Prostate gland (tissue), 2 donors: Measurements from ENCODE around the gene FAM131A. TPM values are rescaled to one million over a fixed set of nuclear protein-coding genes. Genes with fewer than 3 reads are reported as not detected.

ENCODE experiments used
- DNase-seq: peaks from one replicate; pipeline ENCODE4 v3.0.0-alpha.2; 2019; ENCODE audit warnings: low spot score
- H3K27ac ChIP-seq, 2 donors: fragments of 200-600 bp; sonication (generic); 2 replicates each; pipeline ENCODE4 v1.5.1; 2017 to 2019
- H3K27me3 ChIP-seq: fragments of 200-600 bp; sonication (generic); replicated peaks from 2 replicates; pipeline ENCODE4 v1.5.1; 2019; ENCODE audit not compliant: insufficient read depth
- H3K36me3 ChIP-seq, 2 donors: fragments of 200-600 bp; sonication (generic); 1 replicate in 1 of 2; 2 replicates in 1 of 2; pipeline versions ENCODE4 v1.5.1 to v1.8.1; 2017 to 2019
- H3K4me1 ChIP-seq: fragments of 200-600 bp; sonication (generic); replicated peaks from 2 replicates; pipeline ENCODE4 v1.5.1; 2019
- H3K4me3 ChIP-seq, 2 donors: fragments of 200-600 bp; sonication (generic); 2 replicates each; pipeline ENCODE4 v1.5.1; 2017 to 2019
- H3K9me3 ChIP-seq: fragments of 200-600 bp; sonication (generic); 2 replicates; pipeline ENCODE4 v1.5.1; 2017
- CTCF ChIP-seq, 4 experiments: fragments of 200-600 bp in 2 of 4; fragments of 450-650 bp in 2 of 4; sonication (generic) in 2 of 4; IDR thresholded peaks; 1 replicate in 3 of 4; 2 replicates in 1 of 4; pipeline ENCODE4 v1.5.1; 2016 to 2019; ENCODE audit warnings: antibody characterized with exemption in 4 of 4, mild to moderate bottlenecking in 2 of 4, moderate library complexity in 2 of 4
- POLR2A ChIP-seq: fragments of 450-650 bp; IDR thresholded peaks from one replicate; pipeline ENCODE4 v1.6.1; 2016; ENCODE audit warnings: antibody characterized with exemption, mild to moderate bottlenecking
- POLR2AphosphoS5 ChIP-seq: sonication (generic); formaldehyde crosslinking; IDR thresholded peaks from one replicate; pipeline ENCODE4 v1.6.1; 2017; ENCODE audit warnings: antibody characterized with exemption
- WGBS: methylation state at CpG from one replicate; pipeline ENCODE4 v1.1.5; 2018; 5-methylcytosine and 5-hydroxymethylcytosine counted together
- intact Hi-C: fragments of 100-400 bp; cut with DNase I; formaldehyde crosslinking; loops from one replicate; pipeline ENCODE4 v1.14.2; 2022
- total RNA-seq, 2 donors: library from RNA; depleted of rRNA; stranded (reverse); fragments of >200 nt; gene quantifications; one replicate each; pipeline ENCODE4 v1.1.0, GENCODE V29; 2016

FAM131A gene
- total RNA-seq, 2 donors from 2014 or later = 22.0 to 71.0 TPM

- no peak for DNase-seq
- Histone ChIP-seq H3K4me1 (no peaks in the 10 kb centered on the region), H3K27me3 (no peaks in the 10 kb centered on the region), H3K27ac (no peak overlapping the region), H3K4me3 (no peak overlapping the region), H3K36me3 (no peaks in the 10 kb centered on the region), H3K9me3 (no peaks in the 10 kb centered on the region)
- intact Hi-C loops = no loop called here
- TF ChIP-seq POLR2A = no peak
- 87% methylated on average over 4 of the region's 4 CpGs for WGBS
Measured at GRCh38 chr3:184348057-184348382, 10.6 kb downstream of the FAM131A start.

GRCh38 chr3:184349563-184350470 is 12.4 kb downstream of the FAM131A start:
- intact Hi-C loops = no loop called here
- Histone ChIP-seq H3K27me3 (no peaks in the 10 kb centered on the region), H3K36me3 (no peaks in the 10 kb centered on the region), H3K9me3 (no peaks in the 10 kb centered on the region), H3K27ac (no peak overlapping the region), H3K4me3 (no peak overlapping the region), H3K4me1 (no peaks in the 10 kb centered on the region)
- no peak for TF ChIP-seq POLR2A
- TF ChIP-seq CTCF (IDR thresholded peaks at IDR 0.05) = no peak
- TF ChIP-seq POLR2AphosphoS5 = no peak
- no peak for DNase-seq
- 81% methylated on average over 10 of the region's 10 CpGs for WGBS

- Histone ChIP-seq H3K36me3 (no peaks in the 10 kb centered on the region), H3K4me1 (no peaks in the 10 kb centered on the region), H3K4me3 (no peak overlapping the region), H3K27me3 (no peaks in the 10 kb centered on the region), H3K27ac (no peak overlapping the region), H3K9me3 (no peaks in the 10 kb centered on the region)
- DNase-seq = no peak
- intact Hi-C loops = no loop called here
- TF ChIP-seq CTCF (IDR thresholded peaks at IDR 0.05) (no peak), POLR2A (no peak), POLR2AphosphoS5 (no peak)
- WGBS = 97% methylated on average over 6 of the region's 6 CpGs
Measured at GRCh38 chr3:184350618-184351017, 13.2 kb downstream of the FAM131A start.

- Histone ChIP-seq H3K27me3 (no peaks in the 10 kb centered on the region), H3K4me3 (no peak overlapping the region), H3K4me1 (no peaks in the 10 kb centered on the region), H3K9me3 (no peaks in the 10 kb centered on the region), H3K36me3 (no peaks in the 10 kb centered on the region), H3K27ac (no peak overlapping the region)
- TF ChIP-seq POLR2AphosphoS5 (no peak), CTCF (IDR thresholded peaks at IDR 0.05) (no peak), POLR2A (no peak)
- no peak for DNase-seq
- intact Hi-C loops = no loop called here
- WGBS = 52% methylated on average over 9 of the region's 9 CpGs
Measured at GRCh38 chr3:184351511-184352148, 14.2 kb downstream of the FAM131A start.

- Histone ChIP-seq H3K4me3 (no peak overlapping the region), H3K27ac (no peak overlapping the region), H3K4me1 (no peaks in the 10 kb centered on the region), H3K9me3 (no peaks in the 10 kb centered on the region), H3K27me3 (no peaks in the 10 kb centered on the region), H3K36me3 (peaks cover 0 to 5% of the 10 kb centered on the region in 2 donors)
- intact Hi-C loops = no loop called here
- WGBS = 48% methylated on average over 15 of the region's 15 CpGs
- no peak for TF ChIP-seq POLR2A
- TF ChIP-seq POLR2AphosphoS5 = no peak
- no peak for TF ChIP-seq CTCF (IDR thresholded peaks at IDR 0.05)
- DNase-seq = no peak
Measured at GRCh38 chr3:184352149-184352785, 14.9 kb downstream of the FAM131A start.
